ENCODE data around the gene EPS8. TPM values are rescaled to one million over a fixed set of nuclear protein-coding genes. Genes with fewer than 3 reads are reported as not detected.

Gene EPS8
- total RNA-seq, 1 experiment from 2014 or later, result 0.07 TPM

GRCh38 chr12:15672671-15673270, 116.4 kb downstream of the EPS8 start:
- DNase-seq (ENCODE audit: low spot score), result no peak
- in situ Hi-C loops (cut with HindIII; ENCODE audit: low sequenced_read_pairs), result no loop called here

GRCh38 chr12:15670756-15671155, 118.4 kb downstream of the EPS8 start:
- DNase-seq (ENCODE audit: low spot score), result no peak
- in situ Hi-C loops (cut with HindIII; ENCODE audit: low sequenced_read_pairs), result no loop called here

- no peak for DNase-seq (ENCODE audit: low spot score)
- in situ Hi-C loops (cut with HindIII; ENCODE audit: low sequenced_read_pairs), result no loop called here
Observed at GRCh38 chr12:15669256-15669948, 119.8 kb downstream of the EPS8 start.

GRCh38 chr12:15664491-15664890, 124.7 kb downstream of the EPS8 start:
- DNase-seq (ENCODE audit: low spot score), result no peak
- in situ Hi-C loops (cut with HindIII; ENCODE audit: low sequenced_read_pairs), result no loop called here

- in situ Hi-C loops (cut with HindIII; ENCODE audit: low sequenced_read_pairs), result no loop called here
- DNase-seq (ENCODE audit: low spot score), result no peak
Observed at GRCh38 chr12:15662983-15663659, 126.1 kb downstream of the EPS8 start.

- in situ Hi-C loops (cut with HindIII; ENCODE audit: low sequenced_read_pairs), result no loop called here
- DNase-seq (ENCODE audit: low spot score), result no peak
Observed at GRCh38 chr12:15662303-15662980, 126.7 kb downstream of the EPS8 start.

- DNase-seq (ENCODE audit: low spot score), result no peak
- in situ Hi-C loops (cut with HindIII; ENCODE audit: low sequenced_read_pairs), result no loop called here
Observed at GRCh38 chr12:15651371-15651770, 137.8 kb downstream of the EPS8 start.

GRCh38 chr12:15650399-15651128, 138.6 kb downstream of the EPS8 start:
- in situ Hi-C loops (cut with HindIII; ENCODE audit: low sequenced_read_pairs), result no loop called here
- DNase-seq (ENCODE audit: low spot score), result no peak

GRCh38 chr12:15649347-15649746, 139.8 kb downstream of the EPS8 start:
- no peak for DNase-seq (ENCODE audit: low spot score)
- in situ Hi-C loops (cut with HindIII; ENCODE audit: low sequenced_read_pairs), result no loop called here

GRCh38 chr12:15648558-15648957, 140.6 kb downstream of the EPS8 start:
- DNase-seq (ENCODE audit: low spot score), result no peak
- in situ Hi-C loops (cut with HindIII; ENCODE audit: low sequenced_read_pairs), result no loop called here

- no peak for DNase-seq (ENCODE audit: low spot score)
- in situ Hi-C loops (cut with HindIII; ENCODE audit: low sequenced_read_pairs), result no loop called here
Observed at GRCh38 chr12:15646581-15646980, 142.6 kb downstream of the EPS8 start.

- in situ Hi-C loops (cut with HindIII; ENCODE audit: low sequenced_read_pairs), result no loop called here
- DNase-seq (ENCODE audit: low spot score), result no peak
Observed at GRCh38 chr12:15644700-15645099, 144.5 kb downstream of the EPS8 start.

GRCh38 chr12:15638231-15638630, 151.0 kb downstream of the EPS8 start:
- in situ Hi-C loops (cut with HindIII; ENCODE audit: low sequenced_read_pairs), result no loop called here
- DNase-seq (ENCODE audit: low spot score), result no peak

GRCh38 chr12:15636060-15636890, 152.9 kb downstream of the EPS8 start:
- in situ Hi-C loops (cut with HindIII; ENCODE audit: low sequenced_read_pairs), result no loop called here
- no peak for DNase-seq (ENCODE audit: low spot score)

GRCh38 chr12:15634010-15634683, 155.0 kb downstream of the EPS8 start:
- in situ Hi-C loops (cut with HindIII; ENCODE audit: low sequenced_read_pairs), result no loop called here
- no peak for DNase-seq (ENCODE audit: low spot score)

- no peak for DNase-seq (ENCODE audit: low spot score)
- in situ Hi-C loops (cut with HindIII; ENCODE audit: low sequenced_read_pairs), result no loop called here
Observed at GRCh38 chr12:15633201-15633600, 156.0 kb downstream of the EPS8 start.

GRCh38 chr12:15632708-15633107, 156.5 kb downstream of the EPS8 start:
- DNase-seq (ENCODE audit: low spot score), result no peak
- in situ Hi-C loops (cut with HindIII; ENCODE audit: low sequenced_read_pairs), result no loop called here
